K562 (cell line): ENCODE data around the gene FCRL6. TPM values are rescaled to one million over a fixed set of nuclear protein-coding genes. Genes with fewer than 3 reads are reported as not detected.

Experiments used
- ATAC-seq: fragments of 200-7000 bp; cut with Tn5 transposase; 3 replicates; pipeline ENCODE4 v1.9.1; 2020; ENCODE audit warnings: moderate library complexity
- BruUV-seq: library from RNA; stranded (reverse); fragments of 400-500 nt; replicated peaks from 2 replicates; lab custom pipeline; 2021; lab: Mats Ljungman, UMichigan
- CTCF ChIA-PET: fragments of 300-600 bp; formaldehyde crosslinking; extraction: SDS; loops from one replicate; lab custom pipeline; 2021; ENCODE audit warnings: low intra/inter-chr PET ratio; lab: Yijun Ruan, JAX
- POLR2A ChIA-PET: fragments of 300-600, 350-650 bp; sonication (Branson Sonifier 250); formaldehyde crosslinking; extraction: SDS; loops from one replicate; lab custom pipeline; 2021; ENCODE audit warnings: antibody characterized with exemption, inconsistent platforms; lab: Yijun Ruan, JAX
- DNase-seq, 4 experiments: peaks; one replicate each; pipeline versions ENCODE4 v3.0.0 to v3.0.0-alpha.2; 2011 to 2018; ENCODE audit warnings: low spot score in 3 of 4, mixed read lengths in 3 of 4; ENCODE audit errors: extremely low read depth in 1 of 4
- FAIRE-seq: peaks from 2 replicates; lab custom pipeline; 2011; peaks lifted over from hg19 to GRCh38; lab: Jason Lieb, UNC
- H2AFZ ChIP-seq: 2 replicates; pipeline ENCODE4 v1.6.0; 2011; ENCODE audit warnings: low read depth, low read length, control low read depth, inconsistent platforms
- H3K27ac ChIP-seq: fragments of 200-600 bp; 3 replicates; pipeline ENCODE4 v1.8.0; 2011; ENCODE audit warnings: low read depth, mild to moderate bottlenecking, control low read depth, inconsistent platforms, low read length, moderate library complexity, mixed read lengths; ENCODE audit errors: extremely low read depth
- H3K27me3 ChIP-seq, 2 experiments: fragments of 300-600 bp in 1 of 2; 2 replicates in 1 of 2; 3 replicates in 1 of 2; pipeline versions ENCODE4 v1.6.0 to v1.8.0; 2011; ENCODE audit warnings: inconsistent platforms in 2 of 2, low read length in 2 of 2, mild to moderate bottlenecking in 1 of 2, mixed read lengths in 1 of 2, moderate library complexity in 1 of 2; ENCODE audit not compliant: control insufficient read depth in 2 of 2, insufficient read depth in 2 of 2
- H3K36me3 ChIP-seq: fragments of 300-600 bp; 3 replicates; pipeline ENCODE4 v1.8.0; 2011; ENCODE audit warnings: mild to moderate bottlenecking, low read length, inconsistent platforms; ENCODE audit not compliant: control insufficient read depth, insufficient read depth
- H3K4me1 ChIP-seq, 2 experiments: fragments of 200-600 bp in 1 of 2; replicated peaks in 1 of 2; 2 replicates in 1 of 2; 3 replicates in 1 of 2; pipeline versions ENCODE4 v1.5.1 to v1.8.0; 2011; ENCODE audit warnings: inconsistent platforms in 2 of 2, low read length in 2 of 2, mild to moderate bottlenecking in 1 of 2, mixed read lengths in 1 of 2, moderate library complexity in 1 of 2; ENCODE audit not compliant: control insufficient read depth in 2 of 2, insufficient read depth in 2 of 2
- H3K4me2 ChIP-seq: 2 replicates; pipeline ENCODE4 v1.6.1; 2011; ENCODE audit warnings: low read length, control low read depth, inconsistent platforms, mixed read lengths; ENCODE audit not compliant: insufficient read depth
- H3K4me3 ChIP-seq: fragments of 200-600 bp; sonication (generic), shearing (Covaris generic); 2 replicates; pipeline ENCODE4 v1.5.1; 2016; ENCODE audit warnings: control low read depth, inconsistent platforms
- H3K79me2 ChIP-seq: fragments of 200-600 bp; 3 replicates; pipeline ENCODE4 v1.8.0; 2011; ENCODE audit warnings: low read length, inconsistent platforms; ENCODE audit not compliant: control insufficient read depth, insufficient read depth
- H3K9ac ChIP-seq, 2 experiments: 2 replicates each; pipeline versions ENCODE4 v1.6.0 to v1.6.1; 2011; ENCODE audit warnings: low read depth in 2 of 2, low read length in 2 of 2, control low read depth in 1 of 2, inconsistent platforms in 1 of 2, mild to moderate bottlenecking in 1 of 2, mixed read lengths in 1 of 2; ENCODE audit not compliant: insufficient read depth in 1 of 2
- H3K9me1 ChIP-seq: one replicate; pipeline ENCODE4 v1.6.0; 2011; ENCODE audit warnings: inconsistent platforms, mild to moderate bottlenecking, low read length, moderate library complexity; ENCODE audit not compliant: control insufficient read depth, insufficient read depth
- H3K9me3 ChIP-seq: replicated peaks from 2 replicates; pipeline ENCODE4 v1.5.1; 2011; ENCODE audit warnings: low read depth, low read length, inconsistent platforms; ENCODE audit not compliant: control insufficient read depth, insufficient read depth
- H4K20me1 ChIP-seq: replicated peaks from 2 replicates; pipeline ENCODE4 v1.6.1; 2011; ENCODE audit warnings: low read length, inconsistent platforms, mixed read lengths; ENCODE audit not compliant: control insufficient read depth, insufficient read depth
- ATF7 ChIP-seq: fragments of 450-650 bp; IDR thresholded peaks from 2 replicates; pipeline ENCODE4 v1.7.1; 2014; ENCODE audit warnings: mild to moderate bottlenecking, moderate library complexity
- BRCA1 ChIP-seq, 2 experiments: fragments of 450-650 bp in 1 of 2; sonication (generic) in 1 of 2; formaldehyde crosslinking in 1 of 2; IDR thresholded peaks; 2 replicates each; pipeline versions ENCODE4 v1.5.0 to v1.6.1; 2017 to 2020; ENCODE audit warnings: mild to moderate bottlenecking in 1 of 2, missing genetic modification reagents in 1 of 2
- HMGN3 ChIP-seq: IDR thresholded peaks from 2 replicates; pipeline ENCODE4 v1.6.1; 2011; ENCODE audit warnings: borderline replicate concordance, low read depth, mild to moderate bottlenecking, mixed read lengths, low read length; ENCODE audit not compliant: insufficient read length; ENCODE audit errors: extremely low read depth
- IRF2 ChIP-seq: sonication (generic); formaldehyde crosslinking; IDR thresholded peaks from 2 replicates; pipeline ENCODE4 v1.8.1; 2022; ENCODE audit warnings: mild to moderate bottlenecking, missing genetic modification reagents
- KLF6 ChIP-seq: fragments of 250-450 bp; sonication (Bioruptor Pico); IDR thresholded peaks from 2 replicates; pipeline ENCODE4 v1.4.0; 2020; ENCODE audit warnings: mild to moderate bottlenecking, moderate library complexity, borderline replicate concordance
- NCOA2 ChIP-seq, 2 experiments: fragments of 450-650 bp; IDR thresholded peaks; 2 replicates each; pipeline ENCODE4 v1.6.1; 2018; ENCODE audit warnings: mild to moderate bottlenecking in 2 of 2, moderate library complexity in 1 of 2; ENCODE audit not compliant: partially characterized antibody in 2 of 2
- NR4A1 ChIP-seq, 2 experiments: fragments of 250-450 bp in 1 of 2; fragments of 450-650 bp in 1 of 2; sonication (Bioruptor Pico) in 1 of 2; IDR thresholded peaks; 2 replicates each; pipeline versions ENCODE4 v1.4.0 to v1.6.1; 2016 to 2020; ENCODE audit warnings: mild to moderate bottlenecking in 2 of 2, missing compliant biosample characterization in 1 of 2, missing genetic modification characterization in 1 of 2, moderate library complexity in 1 of 2
- SIN3A ChIP-seq, 2 experiments: fragments of 150-350 bp in 1 of 2; IDR thresholded peaks; 2 replicates each; pipeline ENCODE4 v1.6.1; 2011 to 2016; ENCODE audit warnings: borderline replicate concordance in 2 of 2, low read depth in 2 of 2, low read length in 2 of 2, mild to moderate bottlenecking in 2 of 2, moderate library complexity in 2 of 2; ENCODE audit not compliant: control insufficient read depth in 1 of 2
- SRSF7 ChIP-seq: fragments of 200-400 bp; formaldehyde crosslinking; optimal IDR thresholded peaks from 2 replicates; pipeline ENCODE3; 2017; ENCODE audit warnings: mild to moderate bottlenecking, low read depth, low read length
- STAG1 ChIP-seq: sonication (generic); formaldehyde crosslinking; IDR thresholded peaks from 2 replicates; pipeline ENCODE4 v1.5.0; 2020; ENCODE audit warnings: missing genetic modification reagents, borderline replicate concordance
- U2AF1 ChIP-seq: fragments of 200-400 bp; formaldehyde crosslinking; optimal IDR thresholded peaks from 2 replicates; pipeline ENCODE3; 2017; ENCODE audit warnings: mild to moderate bottlenecking, low read depth, low read length, moderate library complexity
- U2AF2 ChIP-seq: fragments of 200-400 bp; formaldehyde crosslinking; optimal IDR thresholded peaks from 2 replicates; pipeline ENCODE3; 2017; ENCODE audit warnings: low read depth, mild to moderate bottlenecking, low read length
- ZNF696 ChIP-seq: fragments of 250-450 bp; sonication (Bioruptor Pico); conservative IDR thresholded peaks from 2 replicates; pipeline ENCODE4 v1.4.0; 2020; ENCODE audit warnings: mild to moderate bottlenecking, moderate library complexity
- WGBS: fragments of 100-300 bp; shearing (Covaris generic); methylation state at CpG from one replicate; pipeline ENCODE4 v1.1.6; 2016; ENCODE audit warnings: low coverage, mixed read lengths; ENCODE audit not compliant: insufficient coverage; ENCODE audit errors: missing lambda C conversion rate; 5-methylcytosine and 5-hydroxymethylcytosine counted together
- in situ Hi-C: fragments of 300-500 bp; cut with MboI; formaldehyde crosslinking; loops from 4 replicates; pipeline ENCODE4 v1.15.0; 2018; ENCODE audit warnings: inconsistent platforms, mixed read lengths
- intact Hi-C: fragments of 100-400 bp; cut with micrococcal nuclease; formaldehyde crosslinking; loops from 2 replicates; pipeline ENCODE4 v1.14.2; 2022
- polyA plus RNA-seq, 8 experiments: library from polyadenylated mRNA; depleted of rRNA in 4 of 8; stranded (reverse) in 5 of 8; unstranded in 3 of 8; fragments of >200 nt; fragmentation: Nextera tagmentation in 2 of 8; fragmentation: Illumina TruSeq in 1 of 8; extraction: Ambion mirVana in 2 of 8; extraction: Trizol in 1 of 8; gene quantifications; 2 replicates each; pipeline versions ENCODE4 v1.2.1 to v1.2.3, GENCODE V29; 2011 to 2014; ENCODE audit warnings: inconsistent platforms in 1 of 8, missing spikeins in 1 of 8
- total RNA-seq, 7 experiments: library from RNA; depleted of rRNA in 6 of 7; stranded (reverse); fragments of >200 nt in 6 of 7; fragmentation: Illumina TruSeq in 2 of 7; extraction: Trizol in 2 of 7; gene quantifications; 2 replicates each; pipeline versions ENCODE4 v1.2.1 to v1.2.3, GENCODE V29; 2011 to 2021; ENCODE audit warnings: low replicate concordance in 1 of 7
- TF ChIP-seq, protein P1 (sequence below), 2 experiments: IDR thresholded peaks; 2 replicates each; pipeline ENCODE4 v1.6.1; 2012; ENCODE audit warnings: improper control_type of control experiment in 2 of 2, low read depth in 2 of 2, low read length in 2 of 2, borderline replicate concordance in 1 of 2
- TF ChIP-seq, protein P2 (sequence below): fragments of 450-650 bp; IDR thresholded peaks from 2 replicates; pipeline ENCODE4 v1.6.1; 2018; ENCODE audit warnings: mild to moderate bottlenecking, low read depth; ENCODE audit not compliant: partially characterized antibody

The FCRL6 gene
- total and polyA plus RNA-seq, 9 of the 15 experiments (the other 6 are each of a cell fraction or from before 2014, with no cell fraction given), result not detected

DNA sequence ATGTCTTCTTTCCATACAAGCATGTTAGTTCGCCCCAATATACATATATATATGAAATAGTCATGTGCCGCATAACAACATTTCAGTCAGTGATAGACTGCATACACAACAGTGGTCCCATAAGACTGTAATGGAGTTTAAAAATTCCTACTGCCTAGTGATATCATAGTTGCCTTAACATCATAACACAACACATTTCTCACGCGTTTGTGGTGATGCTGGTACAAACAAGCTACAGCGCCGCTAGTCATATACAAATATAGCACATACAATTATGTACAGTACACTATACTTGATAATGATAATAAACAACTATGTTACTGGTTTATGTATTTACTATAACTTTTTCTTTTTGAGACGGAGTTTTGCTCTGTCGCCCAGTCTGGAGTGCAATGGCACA is 13.8 kb downstream of the FCRL6 start:
- no peak for FAIRE-seq
- TF ChIP-seq IRF2 (CRISPR knock-in tag) (no peak), ATF7 (no peak), U2AF1 (no peak), NCOA2 (IDR thresholded peaks at IDR 0.05; ENCODE audit: partially characterized antibody in 2 of 2) (no peak), BRCA1 (IDR thresholded peaks at IDR 0.05) (no peak), BRCA1 (CRISPR knock-in tag; IDR thresholded peaks at IDR 0.05) (no peak), KLF6 (no peak), STAG1 (CRISPR knock-in tag) (no peak), ZNF696 (CRISPR knock-in tag) (no peak), SRSF7 (no peak), NR4A1 (CRISPR knock-in tag; IDR thresholded peaks at IDR 0.05) (no peak), NR4A1 (tag; IDR thresholded peaks at IDR 0.05) (no peak), U2AF2 (no peak), SIN3A (IDR thresholded peaks at IDR 0.05; ENCODE audit: borderline replicate concordance in 2 of 2, control insufficient read depth in 1 of 2, low read depth in 2 of 2, low read length in 2 of 2) (no peak), HMGN3 (no peak)
- TF ChIP-seq, protein P1, sequence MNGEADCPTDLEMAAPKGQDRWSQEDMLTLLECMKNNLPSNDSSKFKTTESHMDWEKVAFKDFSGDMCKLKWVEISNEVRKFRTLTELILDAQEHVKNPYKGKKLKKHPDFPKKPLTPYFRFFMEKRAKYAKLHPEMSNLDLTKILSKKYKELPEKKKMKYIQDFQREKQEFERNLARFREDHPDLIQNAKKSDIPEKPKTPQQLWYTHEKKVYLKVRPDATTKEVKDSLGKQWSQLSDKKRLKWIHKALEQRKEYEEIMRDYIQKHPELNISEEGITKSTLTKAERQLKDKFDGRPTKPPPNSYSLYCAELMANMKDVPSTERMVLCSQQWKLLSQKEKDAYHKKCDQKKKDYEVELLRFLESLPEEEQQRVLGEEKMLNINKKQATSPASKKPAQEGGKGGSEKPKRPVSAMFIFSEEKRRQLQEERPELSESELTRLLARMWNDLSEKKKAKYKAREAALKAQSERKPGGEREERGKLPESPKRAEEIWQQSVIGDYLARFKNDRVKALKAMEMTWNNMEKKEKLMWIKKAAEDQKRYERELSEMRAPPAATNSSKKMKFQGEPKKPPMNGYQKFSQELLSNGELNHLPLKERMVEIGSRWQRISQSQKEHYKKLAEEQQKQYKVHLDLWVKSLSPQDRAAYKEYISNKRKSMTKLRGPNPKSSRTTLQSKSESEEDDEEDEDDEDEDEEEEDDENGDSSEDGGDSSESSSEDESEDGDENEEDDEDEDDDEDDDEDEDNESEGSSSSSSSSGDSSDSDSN (IDR thresholded peaks at IDR 0.05; ENCODE audit: borderline replicate concordance in 1 of 2, low read depth in 2 of 2, low read length in 2 of 2), result no peak
- TF ChIP-seq, protein P2, sequence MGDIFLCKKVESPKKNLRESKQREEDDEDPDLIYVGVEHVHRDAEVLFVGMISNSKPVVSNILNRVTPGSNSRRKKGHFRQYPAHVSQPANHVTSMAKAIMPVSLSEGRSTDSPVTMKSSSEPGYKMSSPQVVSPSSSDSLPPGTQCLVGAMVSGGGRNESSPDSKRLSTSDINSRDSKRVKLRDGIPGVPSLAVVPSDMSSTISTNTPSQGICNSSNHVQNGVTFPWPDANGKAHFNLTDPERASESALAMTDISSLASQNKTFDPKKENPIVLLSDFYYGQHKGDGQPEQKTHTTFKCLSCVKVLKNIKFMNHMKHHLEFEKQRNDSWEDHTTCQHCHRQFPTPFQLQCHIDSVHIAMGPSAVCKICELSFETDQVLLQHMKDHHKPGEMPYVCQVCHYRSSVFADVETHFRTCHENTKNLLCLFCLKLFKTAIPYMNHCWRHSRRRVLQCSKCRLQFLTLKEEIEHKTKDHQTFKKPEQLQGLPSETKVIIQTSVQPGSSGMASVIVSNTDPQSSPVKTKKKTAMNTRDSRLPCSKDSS, result no peak

More for the DNA sequence above, 13.8 kb downstream of the FCRL6 start:
- Histone ChIP-seq H3K9me1 (no peaks in the 10 kb centered on the region), H3K9me3 (no peaks in the 10 kb centered on the region), H2AFZ (no peak overlapping the region), H3K9ac (no peak overlapping the region), H3K36me3 (no peaks in the 10 kb centered on the region), H3K27ac (no peak overlapping the region), H3K79me2 (no peaks in the 10 kb centered on the region), H4K20me1 (no peaks in the 10 kb centered on the region), H3K4me2 (no peak overlapping the region), H3K4me3 (no peak overlapping the region), H3K4me1 (peaks cover 0 to 9% of the 10 kb centered on the region in 2 experiments; a peak in 2 of 5 replicates), H3K27me3 (peaks cover 0 to 7% of the 10 kb centered on the region in 2 experiments; a peak in 3 of 5 replicates)
- in situ Hi-C loops, result no loop called here
- 46% methylated on average over 8 of the region's 8 CpGs for WGBS
- DNase-seq (no peak), ATAC-seq (no peak)
- ChIA-PET CTCF (no interaction called here), POLR2A (interaction anchor here (0.6 kb wide), 2 partner anchors 26 to 63 kb away, joined by 3 to 5 read pairs; no protein-coding TSS in a partner anchor)
- intact Hi-C loops, result loop anchor here (5.0 kb wide), 1 partner anchor 34 kb away; the partner anchor contains the start of gene DUSP23
- BruUV-seq, result no TSS peak
